NCI-H2227 (cell line): Measurements from ENCODE around the gene NR3C1.

ENCODE experiments used
- DNase-seq: peaks from one replicate; lab custom pipeline; 2025; ENCODE audit not compliant: unreplicated experiment; lab: John Stamatoyannopoulos, UW

The NR3C1 gene

DNA sequence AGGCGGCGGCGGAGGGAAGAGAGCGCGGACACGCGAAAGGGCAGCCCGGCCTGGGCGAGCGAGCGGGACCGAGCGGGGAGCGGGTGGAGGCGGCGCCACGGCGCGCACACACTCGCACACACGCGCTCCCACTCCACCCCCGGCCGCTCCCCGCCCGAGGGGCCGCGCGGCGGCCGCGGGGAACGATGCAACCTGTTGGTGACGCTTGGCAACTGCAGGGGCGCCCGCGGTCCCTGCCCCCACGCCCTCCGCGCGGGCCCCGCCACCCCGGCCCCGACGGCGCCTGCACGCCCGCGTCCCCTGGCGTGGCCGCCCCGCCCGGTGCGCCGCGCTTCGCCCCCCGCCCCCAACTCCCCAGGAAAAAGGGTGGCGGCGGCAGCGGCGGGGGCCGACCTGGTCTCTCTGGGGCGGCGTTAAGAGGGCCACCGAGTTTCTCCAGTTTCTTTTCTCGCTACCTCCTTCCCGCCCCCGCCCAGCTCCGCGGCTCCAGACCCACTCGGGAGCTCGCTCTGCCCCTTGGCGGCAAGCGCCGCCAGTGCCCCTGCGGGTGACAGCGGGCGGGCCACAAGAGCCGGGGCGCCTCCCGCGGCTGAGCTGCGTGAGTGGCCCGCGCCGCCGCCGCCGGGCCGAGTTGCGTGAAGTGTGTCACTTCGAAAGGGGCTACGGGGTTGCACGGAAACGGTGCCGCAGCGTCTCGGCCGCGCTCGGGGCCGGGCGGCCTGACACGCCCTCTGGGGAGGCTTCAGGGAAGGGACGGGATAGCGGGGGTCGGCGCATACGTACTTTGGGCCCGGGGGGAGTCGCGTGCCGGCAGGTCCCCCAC, at the start of gene NR3C1:
TSS of gene NR3C1 (minus strand) at position 94 of the 823 bp plus-strand sequence. CDS start 2,847 bp downstream, outside the sequence.
- peak; percentile 72 for DNase-seq

DNA sequence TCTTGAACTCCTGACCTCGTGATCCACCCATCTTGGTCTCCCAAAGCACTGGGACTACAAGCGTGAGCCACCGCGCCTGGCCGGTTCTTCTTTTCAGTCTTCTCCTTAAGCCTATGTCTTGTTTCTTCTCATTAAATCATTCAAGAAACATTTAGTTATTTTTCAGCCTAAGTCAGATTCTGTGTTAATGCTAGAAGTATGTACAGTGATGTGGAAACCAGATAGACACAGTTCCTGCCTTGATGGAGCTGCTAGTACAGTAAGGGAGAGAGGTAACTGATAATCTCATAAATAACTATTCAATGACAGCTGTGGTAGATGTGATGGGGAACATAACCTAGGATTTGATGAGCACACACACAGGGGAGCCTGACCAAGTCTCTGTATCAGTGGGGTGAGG, 46.3 kb upstream of the NR3C1 start:
- DNase-seq, result no peak

DNA sequence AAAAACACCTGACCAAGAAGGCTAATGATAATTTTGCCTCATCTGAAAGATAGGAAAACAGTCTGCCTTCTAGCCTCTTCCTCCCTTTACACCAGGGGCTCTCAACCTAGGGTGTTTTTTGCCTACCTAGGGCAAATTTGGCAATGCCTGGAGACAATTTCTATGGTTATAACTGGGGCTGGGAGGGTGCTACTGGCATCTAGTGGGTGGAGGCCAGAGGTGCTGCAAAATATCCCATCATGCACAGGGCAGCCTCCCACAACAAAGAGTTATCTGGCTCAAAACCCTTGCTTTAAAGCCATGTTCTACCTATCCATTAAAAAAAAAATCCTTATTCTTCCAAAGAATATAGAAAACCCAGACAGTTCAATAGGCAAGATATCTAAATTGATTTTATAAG, 45.0 kb upstream of the NR3C1 start:
- DNase-seq, result no peak

DNA sequence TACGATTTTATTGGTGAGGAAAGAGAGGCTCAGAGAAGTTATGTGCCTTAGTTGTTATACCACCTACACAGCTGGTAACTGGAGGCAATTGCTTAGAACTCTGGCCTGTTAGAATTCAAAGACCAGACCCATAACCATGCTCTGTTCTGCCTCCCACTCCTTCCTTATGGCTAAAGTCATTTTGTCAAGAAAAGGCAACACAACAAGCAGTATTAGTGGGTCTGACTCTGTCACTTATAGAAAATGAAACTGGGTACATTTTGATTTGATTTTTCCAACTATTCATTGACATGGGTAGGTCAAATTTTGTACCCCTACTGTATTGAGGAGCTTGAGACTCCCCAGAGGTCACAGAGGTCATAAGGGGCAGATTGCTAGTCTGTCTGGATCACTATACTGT, 44.5 kb upstream of the NR3C1 start:
- no peak for DNase-seq

GRCh38 chr5:143446535-143447226, 43.2 kb upstream of the NR3C1 start:
- no peak for DNase-seq

DNA sequence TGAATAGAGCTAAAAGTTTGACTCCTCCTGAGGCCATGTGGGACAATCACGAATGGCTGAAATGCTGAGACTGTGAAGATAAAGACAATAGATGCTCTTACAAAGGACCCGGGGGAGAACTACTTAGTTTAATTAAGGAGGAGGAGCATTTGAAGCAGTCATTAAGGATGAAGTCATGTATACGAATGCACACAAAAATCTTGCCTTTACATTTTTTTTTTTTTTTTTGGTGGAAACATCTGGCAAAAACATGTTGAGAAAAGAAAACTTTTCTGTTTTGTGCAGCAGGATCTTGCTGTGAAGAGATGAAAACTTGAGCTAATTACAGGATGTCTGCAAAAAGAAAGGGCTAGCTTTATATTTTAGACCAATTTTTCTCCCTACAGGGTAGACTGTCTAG, 42.3 kb upstream of the NR3C1 start:
- no peak for DNase-seq

GRCh38 chr5:143443330-143443729, 39.8 kb upstream of the NR3C1 start:
- no peak for DNase-seq

DNA sequence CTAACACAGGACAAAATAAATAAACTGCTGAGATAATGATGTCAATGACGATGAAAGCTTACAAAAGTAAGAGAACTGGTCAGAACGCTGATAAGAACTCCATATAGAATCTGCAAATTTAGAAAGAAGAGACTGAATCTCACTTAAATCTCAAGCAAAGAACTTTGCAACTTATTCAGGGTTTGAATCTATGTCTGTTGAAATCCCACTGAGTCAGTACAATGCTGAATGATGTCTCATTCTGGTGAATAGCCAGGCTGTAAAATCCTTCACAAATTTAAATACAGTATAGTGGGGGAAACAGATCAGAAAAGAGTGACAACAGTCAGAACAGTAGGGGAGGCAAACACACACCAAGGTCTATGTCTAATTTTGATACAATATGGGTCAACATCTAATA, 38.9 kb upstream of the NR3C1 start:
- DNase-seq, result no peak

DNA sequence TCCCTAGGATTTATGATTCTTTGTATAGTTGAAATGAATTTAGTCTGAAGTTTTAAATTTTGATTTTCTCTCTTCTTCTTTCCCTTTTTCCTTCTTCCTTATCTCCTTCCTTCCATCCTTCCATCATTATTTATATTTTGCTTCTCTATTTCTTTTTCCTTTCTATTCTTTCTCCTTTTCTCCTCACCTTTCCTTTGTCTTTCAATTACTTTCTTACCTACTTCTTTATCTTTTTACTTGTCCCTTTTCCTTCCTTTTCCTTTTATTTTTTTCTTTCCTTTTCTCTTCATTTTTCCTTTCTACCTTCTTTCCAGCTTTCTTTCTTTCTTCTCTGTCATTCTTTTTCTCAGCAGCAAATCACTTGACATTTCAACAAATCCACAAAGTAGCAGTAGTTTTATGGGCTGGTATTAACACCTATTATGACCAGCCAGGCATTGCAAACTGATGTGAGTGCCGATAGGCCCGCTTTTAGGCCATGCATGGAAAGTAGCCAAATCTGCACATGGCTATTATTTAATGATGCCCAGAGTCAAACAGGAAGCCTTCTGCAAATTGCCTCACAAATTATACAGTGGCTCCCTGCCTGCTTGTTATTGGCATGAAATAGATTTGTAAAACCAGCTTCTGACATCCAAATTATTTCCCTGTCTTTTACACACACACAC, 37.1 kb upstream of the NR3C1 start:
- peak; percentile 3 for DNase-seq

- no peak for DNase-seq
Observed at GRCh38 chr5:143437666-143438273, 34.3 kb upstream of the NR3C1 start.

GRCh38 chr5:143436871-143437270, 33.4 kb upstream of the NR3C1 start:
- no peak for DNase-seq

DNA sequence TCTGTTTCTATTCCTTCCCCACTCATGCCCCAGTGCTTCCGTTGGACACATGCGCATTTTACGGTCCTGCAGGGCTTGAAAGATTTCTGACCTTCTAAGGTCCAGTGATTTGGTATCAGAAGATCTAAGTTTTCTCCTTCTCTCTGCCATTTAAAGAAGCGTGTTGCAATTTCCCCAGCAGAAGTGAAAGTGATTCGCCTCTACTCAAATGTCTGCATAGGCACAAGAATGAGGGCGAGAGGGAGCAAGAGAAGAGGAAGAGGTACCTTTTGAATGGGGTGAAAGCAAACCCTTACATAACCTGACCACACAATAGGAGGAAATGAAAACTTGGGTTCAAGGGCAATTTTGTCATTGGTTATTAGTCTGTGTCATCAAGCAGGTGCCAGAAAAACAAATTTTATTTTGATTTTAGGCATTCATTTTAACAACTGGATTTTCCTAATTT, 31.7 kb upstream of the NR3C1 start:
- DNase-seq, result no peak

- peak; percentile 2 for DNase-seq
Observed at GRCh38 chr5:143434261-143435209, 31.0 kb upstream of the NR3C1 start.

- no peak for DNase-seq
Observed at GRCh38 chr5:143433670-143434069, 30.2 kb upstream of the NR3C1 start.

DNA sequence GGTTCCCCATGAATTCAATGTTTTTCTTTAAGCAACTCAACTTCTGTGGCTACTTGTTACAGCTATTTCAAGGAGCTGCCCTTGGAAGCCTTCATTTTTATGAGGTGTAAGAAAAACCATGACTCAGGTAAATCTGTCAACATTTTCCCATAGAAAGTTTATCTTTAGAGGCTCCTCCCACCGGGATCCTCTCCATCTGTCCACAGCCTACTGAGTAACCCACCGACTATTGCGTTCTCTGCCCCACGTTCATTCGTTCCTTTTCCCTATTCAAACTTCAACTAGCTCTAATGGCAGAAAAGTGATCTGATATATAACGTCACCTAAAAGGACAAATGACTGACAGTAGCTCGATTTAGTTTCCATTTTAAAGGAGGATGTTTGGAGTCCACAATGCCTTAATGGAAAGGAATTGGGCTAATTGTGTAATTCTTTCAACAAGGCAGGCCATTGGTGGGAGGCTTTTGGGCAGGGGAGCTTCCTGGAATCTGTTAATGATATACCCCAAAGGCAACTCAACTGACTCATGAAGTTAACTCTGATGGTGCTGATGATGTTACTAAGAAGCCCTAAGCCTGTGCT, 29.3 kb upstream of the NR3C1 start:
- DNase-seq, result no peak

DNA sequence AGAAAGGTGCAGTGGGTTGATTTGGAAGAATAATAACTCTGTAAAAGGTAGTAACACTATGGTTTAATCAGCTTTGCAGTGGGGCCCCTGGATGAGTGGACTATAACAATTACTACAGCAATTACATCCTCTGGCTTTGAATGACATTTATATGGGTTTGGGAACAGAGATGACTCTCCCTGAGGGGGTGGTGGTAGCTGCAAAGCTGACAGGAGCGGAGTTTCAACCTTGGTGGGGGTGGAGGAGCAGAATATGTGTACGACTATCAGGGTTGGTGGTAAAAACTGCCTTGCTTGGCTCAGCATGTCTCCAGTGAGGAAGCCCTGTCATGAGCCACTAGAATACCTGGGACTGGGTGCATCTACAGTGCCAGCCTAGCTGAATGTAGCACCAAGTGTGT, 28.3 kb upstream of the NR3C1 start:
- DNase-seq, result no peak

DNA sequence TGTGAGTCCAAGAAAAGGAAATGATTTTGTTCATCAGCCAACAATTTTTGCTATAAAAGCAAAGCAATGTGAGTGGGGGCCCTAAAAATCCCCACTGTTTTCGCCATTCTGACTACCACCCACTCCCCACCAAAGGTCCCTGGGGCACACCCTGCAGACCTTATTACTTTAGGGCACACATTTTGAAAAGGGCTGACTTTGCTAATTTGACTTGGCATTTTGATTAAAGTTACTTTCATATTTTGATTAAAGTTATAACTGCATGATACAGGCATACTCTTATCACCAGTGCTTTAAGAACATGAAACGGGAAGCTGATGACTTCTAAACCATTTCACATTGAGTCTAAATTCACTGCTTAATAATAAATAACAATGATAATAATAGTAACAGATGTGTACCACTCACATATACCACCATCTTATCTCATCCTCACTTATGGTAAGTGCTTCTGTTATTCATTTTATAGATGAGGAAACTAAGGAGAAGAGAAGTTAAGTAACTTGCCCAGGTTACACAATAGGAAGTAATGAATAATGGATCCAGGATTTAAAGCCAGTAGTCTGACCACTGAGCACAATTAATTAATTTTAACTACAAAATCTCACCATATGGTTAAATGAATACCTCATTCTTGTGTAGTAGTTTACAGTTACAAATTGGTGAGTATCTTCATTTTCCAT, 25.4 kb upstream of the NR3C1 start:
- no peak for DNase-seq

DNA sequence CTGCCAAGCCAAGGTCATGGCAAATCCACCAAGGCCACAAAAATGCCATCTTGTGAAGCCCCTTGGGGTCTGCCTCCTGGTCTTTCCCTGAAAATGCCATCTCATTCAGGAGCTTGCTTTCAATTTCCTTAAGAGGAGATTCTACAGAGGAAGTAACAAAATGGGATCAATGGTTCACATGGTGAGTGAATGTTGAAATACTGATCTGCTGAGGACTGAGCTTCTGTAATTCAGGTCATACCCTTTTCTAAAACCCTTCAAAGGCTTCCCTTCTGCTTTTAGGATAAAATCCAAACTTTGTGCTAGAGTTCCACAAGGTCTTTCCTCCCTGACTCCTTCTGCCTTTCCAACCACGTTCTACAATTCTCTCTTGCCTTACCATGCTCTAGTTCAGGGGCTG, 24.7 kb upstream of the NR3C1 start:
- no peak for DNase-seq

DNA sequence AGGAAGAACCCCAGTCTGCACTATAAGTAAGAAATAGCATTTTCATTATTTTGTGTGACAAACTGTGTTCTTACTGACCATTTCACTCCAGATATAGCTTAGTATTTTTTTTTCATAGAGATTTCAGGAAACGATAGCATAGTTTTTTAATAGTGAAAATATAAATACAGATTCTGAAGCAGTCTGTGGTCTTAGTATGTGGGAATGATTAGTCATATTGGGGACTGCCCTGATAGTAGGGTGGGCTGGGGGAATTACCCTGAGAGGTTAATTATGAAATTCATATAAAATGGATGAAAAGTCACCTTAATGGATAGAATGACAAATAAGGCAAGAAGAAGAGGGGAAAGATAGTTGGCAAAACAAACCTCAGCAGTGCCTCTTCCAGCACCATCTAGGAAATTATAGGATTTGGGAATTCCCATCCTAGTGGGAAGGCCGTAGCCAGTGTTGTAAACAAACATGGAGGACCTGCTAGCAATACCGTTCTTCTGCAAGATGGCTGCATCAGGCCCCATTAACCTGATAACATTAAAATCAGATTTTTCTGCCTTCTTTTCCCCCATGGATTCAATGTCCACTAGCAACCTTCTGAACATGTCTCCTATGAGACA, 23.7 kb upstream of the NR3C1 start:
- no peak for DNase-seq
